Trophoblast cell (in vitro differentiated cells and primary cell): ENCODE results near the gene LILRB5. TPM values are rescaled to one million over a fixed set of nuclear protein-coding genes. Genes with fewer than 3 reads are reported as not detected.

ENCODE experiments used
- DNase-seq, 2 donors: peaks; one replicate each; pipeline ENCODE4 v3.0.0-alpha.2; 2016
- H2AFZ ChIP-seq: 2 replicates; pipeline ENCODE4 v1.6.1; 2013; ENCODE audit warnings: low read length, moderate library complexity, mild to moderate bottlenecking; ENCODE audit not compliant: insufficient read depth, poor library complexity
- H2AK5ac ChIP-seq: 2 replicates; pipeline ENCODE4 v1.6.1; 2013; ENCODE audit warnings: mild to moderate bottlenecking, low read length
- H2BK120ac ChIP-seq: 2 replicates; pipeline ENCODE4 v1.6.1; 2013; ENCODE audit warnings: low read length, mild to moderate bottlenecking, moderate library complexity; ENCODE audit not compliant: insufficient read depth, poor library complexity
- H2BK12ac ChIP-seq: 2 replicates; pipeline ENCODE4 v1.6.1; 2013; ENCODE audit warnings: mild to moderate bottlenecking, low read length, moderate library complexity
- H2BK5ac ChIP-seq: 2 replicates; pipeline ENCODE4 v1.6.1; 2013; ENCODE audit warnings: low read length, low read depth, moderate library complexity, mild to moderate bottlenecking; ENCODE audit not compliant: poor library complexity
- H3K14ac ChIP-seq: 2 replicates; pipeline ENCODE4 v1.6.1; 2013; ENCODE audit warnings: mild to moderate bottlenecking, low read length
- H3K18ac ChIP-seq: 2 replicates; pipeline ENCODE4 v1.6.1; 2013; ENCODE audit warnings: mild to moderate bottlenecking, low read length
- H3K23ac ChIP-seq: 2 replicates; pipeline ENCODE4 v1.6.1; 2013; ENCODE audit warnings: low read length
- H3K27ac ChIP-seq: 2 replicates; pipeline ENCODE4 v1.5.1; 2013; ENCODE audit warnings: low read depth, mild to moderate bottlenecking, inconsistent platforms, low read length, moderate library complexity
- H3K27me3 ChIP-seq: 2 replicates; pipeline ENCODE4 v1.6.1; 2013; ENCODE audit warnings: inconsistent platforms, mild to moderate bottlenecking, low read length, moderate library complexity; ENCODE audit not compliant: insufficient read depth
- H3K36me3 ChIP-seq, 2 experiments: 1 replicate in 1 of 2; 2 replicates in 1 of 2; pipeline ENCODE4 v1.6.1; 2013; ENCODE audit warnings: low read length in 2 of 2, mild to moderate bottlenecking in 2 of 2, moderate library complexity in 1 of 2; ENCODE audit not compliant: insufficient read depth in 2 of 2, control insufficient read depth in 1 of 2
- H3K4ac ChIP-seq: 2 replicates; pipeline ENCODE4 v1.6.1; 2013; ENCODE audit warnings: low read depth, mild to moderate bottlenecking, low read length, moderate library complexity
- H3K4me1 ChIP-seq, 2 experiments: 1 replicate in 1 of 2; 2 replicates in 1 of 2; pipeline ENCODE4 v1.6.1; 2013; ENCODE audit warnings: low read length in 2 of 2, mild to moderate bottlenecking in 2 of 2, moderate library complexity in 1 of 2; ENCODE audit not compliant: insufficient read depth in 2 of 2, control insufficient read depth in 1 of 2
- H3K4me2 ChIP-seq: 2 replicates; pipeline ENCODE4 v1.6.1; 2013; ENCODE audit warnings: inconsistent platforms, mild to moderate bottlenecking, low read length, moderate library complexity
- H3K4me3 ChIP-seq: 2 replicates; pipeline ENCODE4 v1.5.1; 2013; ENCODE audit warnings: mild to moderate bottlenecking, low read depth, low read length, inconsistent platforms
- H3K79me1 ChIP-seq: one replicate; pipeline ENCODE4 v1.6.1; 2013; ENCODE audit warnings: low read length
- H3K79me2 ChIP-seq: 2 replicates; pipeline ENCODE4 v1.6.1; 2013; ENCODE audit warnings: low read length, mild to moderate bottlenecking; ENCODE audit not compliant: control insufficient read depth, insufficient read depth, poor library complexity
- H3K9ac ChIP-seq: 2 replicates; pipeline ENCODE4 v1.6.1; 2013; ENCODE audit warnings: mild to moderate bottlenecking, low read length
- H3K9me3 ChIP-seq: 2 replicates; pipeline ENCODE4 v1.6.1; 2013; ENCODE audit warnings: low read depth, mild to moderate bottlenecking, control low read depth, inconsistent platforms, low read length; ENCODE audit not compliant: insufficient read depth
- H4K12ac ChIP-seq: 2 replicates; pipeline ENCODE4 v1.6.1; 2013; ENCODE audit warnings: low read depth, mild to moderate bottlenecking, low read length, moderate library complexity
- H4K8ac ChIP-seq: 2 replicates; pipeline ENCODE4 v1.6.1; 2013; ENCODE audit warnings: low read depth, mild to moderate bottlenecking, low read length, moderate library complexity
- H4K91ac ChIP-seq: one replicate; pipeline ENCODE4 v1.6.1; 2013; ENCODE audit warnings: low read depth, mild to moderate bottlenecking, low read length, moderate library complexity
- WGBS: extraction: QIAGEN DNeasy Blood & Tissue Kit; methylation state at CpG from one replicate; pipeline ENCODE4 v1.1.7; 2013; ENCODE audit warnings: missing lambda C conversion rate; ENCODE audit not compliant: insufficient read length, insufficient coverage; ENCODE audit errors: extremely low coverage; 5-methylcytosine and 5-hydroxymethylcytosine counted together
- polyA plus RNA-seq: library from polyadenylated mRNA; stranded (reverse); fragments of 200-250 nt; gene quantifications from 2 replicates; pipeline ENCODE4 v1.2.3, GENCODE V29; 2013

LILRB5 gene
- 0.42 and 0.43 TPM in 2 replicates for polyA plus RNA-seq

DNA sequence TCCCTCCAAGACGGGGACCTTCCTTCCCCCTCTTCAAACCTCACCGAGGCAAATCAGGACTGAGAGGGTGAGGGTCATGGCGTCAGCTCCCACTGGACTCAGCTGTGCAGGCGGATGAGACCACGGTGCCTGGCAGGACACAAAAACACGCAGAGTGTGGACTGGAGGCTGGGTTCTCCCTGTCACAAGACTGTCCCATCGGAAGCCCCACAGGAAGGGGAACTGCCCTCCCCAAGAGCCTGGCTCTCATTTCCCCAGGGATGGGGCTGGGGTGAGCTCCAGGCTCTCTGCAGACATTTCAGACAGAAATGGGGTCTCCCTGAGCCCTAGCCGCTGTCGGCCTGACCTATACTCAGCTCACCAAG lies at the start of gene LILRB5:
Gene LILRB5, minus strand, starts transcription at position 158 of the 365 bp plus-strand sequence. Its CDS starts 80 bp downstream, at position 78.
- Histone ChIP-seq H4K91ac (no peak within 1 kb of the TSS), H2AK5ac (no peak within 1 kb of the TSS), H3K4me2 (no peak within 1 kb of the TSS), H4K8ac (no peak within 1 kb of the TSS), H3K14ac (no peak within 1 kb of the TSS), H3K4me1 (peaks cover 0 to 8% of the 10 kb centered on the region in 2 experiments), H3K79me1 (no peaks in the 10 kb centered on the region), H3K36me3 (no peaks in the 10 kb centered on the region), H3K27me3 (peaks cover 3% of the 10 kb centered on the region), H3K9me3 (no peaks in the 10 kb centered on the region), H2AFZ (no peak within 1 kb of the TSS), H3K4ac (no peak within 1 kb of the TSS), H3K18ac (no peak within 1 kb of the TSS), H3K23ac (no peak within 1 kb of the TSS), H3K79me2 (no peaks in the 10 kb centered on the region), H3K9ac (no peak within 1 kb of the TSS), H2BK12ac (no peak within 1 kb of the TSS), H2BK120ac (no peak within 1 kb of the TSS), H2BK5ac (no peak within 1 kb of the TSS), H3K27ac (no peak within 1 kb of the TSS), H4K12ac (no peak within 1 kb of the TSS), H3K4me3 (no peak within 1 kb of the TSS)
- no CpG with 5 or more reads among the region's 9 CpGs for WGBS
- DNase-seq = no peak

DNA sequence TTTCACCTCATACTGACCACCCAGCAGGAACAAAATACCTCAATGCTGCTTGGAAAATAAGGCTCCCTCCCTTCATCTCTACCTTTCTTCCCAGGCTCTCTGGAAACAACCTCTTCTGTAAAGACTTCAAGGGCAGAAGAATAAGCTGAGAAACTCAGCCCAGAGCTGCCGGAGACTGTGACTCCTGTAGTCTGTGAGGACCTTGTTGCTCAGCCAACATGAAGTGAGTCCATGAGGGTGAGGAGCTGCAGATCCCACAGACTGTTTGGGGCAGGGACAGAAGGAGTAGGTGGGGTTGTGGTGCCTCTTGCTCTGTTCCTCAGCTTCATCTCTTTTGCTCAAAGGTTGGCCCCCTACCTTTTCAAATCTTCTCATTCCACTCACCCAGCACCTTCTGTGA lies 48.1 kb upstream of the LILRB5 start:
- Histone ChIP-seq H2BK5ac (no peak overlapping the region), H3K23ac (no peak overlapping the region), H3K4me1 (no peaks in the 10 kb centered on the region), H3K27me3 (no peaks in the 10 kb centered on the region), H3K9ac (no peak overlapping the region), H3K79me2 (no peaks in the 10 kb centered on the region), H2AFZ (no peak overlapping the region), H2BK120ac (no peak overlapping the region), H4K91ac (no peak overlapping the region), H3K79me1 (no peaks in the 10 kb centered on the region), H4K12ac (no peak overlapping the region), H3K14ac (no peak overlapping the region), H4K8ac (no peak overlapping the region), H3K4me3 (no peak overlapping the region), H3K27ac (no peak overlapping the region), H3K4ac (no peak overlapping the region), H3K4me2 (no peak overlapping the region), H3K9me3 (peaks cover 11% of the 10 kb centered on the region), H2BK12ac (no peak overlapping the region), H3K18ac (no peak overlapping the region), H2AK5ac (no peak overlapping the region), H3K36me3 (no peaks in the 10 kb centered on the region)
- WGBS = no CpG with 5 or more reads among the region's 1 CpG
- no peak for DNase-seq

DNA sequence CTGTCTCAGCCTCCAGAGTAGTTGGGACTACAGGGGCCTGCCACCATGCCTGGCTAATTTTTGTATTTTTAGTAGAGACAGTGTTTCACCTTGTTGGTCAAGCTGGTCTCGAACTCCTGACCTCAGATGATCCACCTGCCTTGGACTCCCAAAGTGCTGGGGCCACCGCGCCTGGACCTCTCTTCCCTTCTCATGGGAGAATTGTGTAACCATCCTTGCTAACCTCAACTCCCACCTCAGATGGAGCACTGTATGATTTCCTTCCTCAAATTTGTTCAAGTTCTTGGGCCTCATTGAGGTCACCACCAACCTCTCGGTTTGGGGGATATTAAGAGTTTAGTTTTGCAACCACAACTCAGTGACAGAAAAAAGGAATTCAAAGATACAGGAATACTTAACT lies 45.2 kb upstream of the LILRB5 start:
- Histone ChIP-seq H4K8ac (no peak overlapping the region), H3K36me3 (no peaks in the 10 kb centered on the region), H3K4ac (no peak overlapping the region), H2BK120ac (no peak overlapping the region), H3K4me2 (no peak overlapping the region), H3K18ac (no peak overlapping the region), H3K14ac (no peak overlapping the region), H2AK5ac (no peak overlapping the region), H2BK12ac (no peak overlapping the region), H3K79me1 (no peaks in the 10 kb centered on the region), H3K27me3 (no peaks in the 10 kb centered on the region), H4K91ac (no peak overlapping the region), H3K4me3 (no peak overlapping the region), H3K79me2 (no peaks in the 10 kb centered on the region), H3K9me3 (peaks cover 6% of the 10 kb centered on the region), H4K12ac (no peak overlapping the region), H2BK5ac (no peak overlapping the region), H3K27ac (no peak overlapping the region), H2AFZ (no peak overlapping the region), H3K23ac (no peak overlapping the region), H3K4me1 (no peaks in the 10 kb centered on the region), H3K9ac (no peak overlapping the region)
- DNase-seq = no peak
- WGBS = no CpG with 5 or more reads among the region's 4 CpGs

- Histone ChIP-seq H2BK120ac (no peak overlapping the region), H3K14ac (no peak overlapping the region), H3K4me1 (no peaks in the 10 kb centered on the region), H3K27ac (no peak overlapping the region), H2AK5ac (no peak overlapping the region), H3K18ac (no peak overlapping the region), H3K27me3 (no peaks in the 10 kb centered on the region), H4K8ac (no peak overlapping the region), H4K12ac (no peak overlapping the region), H2BK5ac (no peak overlapping the region), H4K91ac (no peak overlapping the region), H3K79me2 (no peaks in the 10 kb centered on the region), H3K79me1 (no peaks in the 10 kb centered on the region), H3K9ac (no peak overlapping the region), H3K4me3 (no peak overlapping the region), H2BK12ac (no peak overlapping the region), H3K36me3 (no peaks in the 10 kb centered on the region), H3K23ac (no peak overlapping the region), H3K9me3 (peaks cover 3% of the 10 kb centered on the region), H3K4ac (no peak overlapping the region), H3K4me2 (no peak overlapping the region), H2AFZ (no peak overlapping the region)
- DNase-seq = no peak
- WGBS = no CpG with 5 or more reads among the region's 5 CpGs
Observed at GRCh38 chr19:54299515-54299914, 42.4 kb upstream of the LILRB5 start.
